Loucy (cell line): ENCODE data around the gene GHDC.

Experiments used
- EZH2phosphoT487 ChIP-seq: fragments of 200-600 bp; IDR thresholded peaks from 2 replicates; pipeline ENCODE4 v1.6.1; 2018; ENCODE audit warnings: antibody characterized with exemption, mild to moderate bottlenecking, moderate library complexity, borderline replicate concordance
- TF ChIP-seq, protein P1 (sequence below): fragments of 200-600 bp; sonication (generic); conservative IDR thresholded peaks from 2 replicates; pipeline ENCODE4 v1.5.1; 2014; ENCODE audit warnings: mild to moderate bottlenecking, antibody characterized with exemption, low read length

DNA sequence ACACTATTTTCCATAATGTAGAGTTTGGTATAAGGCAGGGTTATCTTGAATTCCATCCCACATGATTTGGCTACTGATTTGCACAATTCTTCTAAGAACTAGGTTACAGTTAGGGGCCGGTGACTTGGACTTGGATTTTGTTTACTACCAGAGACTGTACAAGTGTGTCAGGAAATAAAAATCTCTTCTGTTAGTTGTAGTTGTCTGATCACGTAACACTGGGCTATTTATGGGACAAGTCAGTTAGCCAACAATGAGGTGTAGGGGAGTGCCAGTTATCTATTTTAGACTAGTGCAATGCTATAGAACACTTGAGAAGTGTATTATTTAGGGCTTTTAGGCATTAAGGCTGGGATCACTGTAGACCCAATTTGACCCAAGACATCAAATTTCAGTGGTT, 39.7 kb upstream of the GHDC start:
- TF ChIP-seq, protein P1, sequence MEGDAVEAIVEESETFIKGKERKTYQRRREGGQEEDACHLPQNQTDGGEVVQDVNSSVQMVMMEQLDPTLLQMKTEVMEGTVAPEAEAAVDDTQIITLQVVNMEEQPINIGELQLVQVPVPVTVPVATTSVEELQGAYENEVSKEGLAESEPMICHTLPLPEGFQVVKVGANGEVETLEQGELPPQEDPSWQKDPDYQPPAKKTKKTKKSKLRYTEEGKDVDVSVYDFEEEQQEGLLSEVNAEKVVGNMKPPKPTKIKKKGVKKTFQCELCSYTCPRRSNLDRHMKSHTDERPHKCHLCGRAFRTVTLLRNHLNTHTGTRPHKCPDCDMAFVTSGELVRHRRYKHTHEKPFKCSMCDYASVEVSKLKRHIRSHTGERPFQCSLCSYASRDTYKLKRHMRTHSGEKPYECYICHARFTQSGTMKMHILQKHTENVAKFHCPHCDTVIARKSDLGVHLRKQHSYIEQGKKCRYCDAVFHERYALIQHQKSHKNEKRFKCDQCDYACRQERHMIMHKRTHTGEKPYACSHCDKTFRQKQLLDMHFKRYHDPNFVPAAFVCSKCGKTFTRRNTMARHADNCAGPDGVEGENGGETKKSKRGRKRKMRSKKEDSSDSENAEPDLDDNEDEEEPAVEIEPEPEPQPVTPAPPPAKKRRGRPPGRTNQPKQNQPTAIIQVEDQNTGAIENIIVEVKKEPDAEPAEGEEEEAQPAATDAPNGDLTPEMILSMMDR, result no peak
- TF ChIP-seq EZH2phosphoT487, result no peak
